BE2C (cell line): Measurements from ENCODE around the gene EMID1.

Source experiments
- DNase-seq: peaks from one replicate; pipeline ENCODE4 v3.0.0-alpha.2; 2020
- H3K27me3 ChIP-seq: fragments of 250-450 bp; sonication (Bioruptor Pico); 2 replicates; pipeline ENCODE4 v1.5.1; 2020; ENCODE audit warnings: mild to moderate bottlenecking
- H3K36me3 ChIP-seq: fragments of 250-450 bp; sonication (Bioruptor Pico); 2 replicates; pipeline ENCODE4 v1.5.1; 2020; ENCODE audit warnings: mild to moderate bottlenecking
- H3K4me1 ChIP-seq: fragments of 250-450 bp; sonication (Bioruptor Pico); 2 replicates; pipeline ENCODE4 v1.5.1; 2020
- H3K4me3 ChIP-seq: 2 replicates; pipeline ENCODE4 v1.5.1; 2011; ENCODE audit warnings: low read depth, low read length
- H3K9me3 ChIP-seq: fragments of 250-450 bp; sonication (Bioruptor Pico); 2 replicates; pipeline ENCODE4 v1.5.1; 2020
- CTCF ChIP-seq: IDR thresholded peaks from 2 replicates; pipeline ENCODE4 v1.5.1; 2012; ENCODE audit warnings: mild to moderate bottlenecking, low read depth, low read length

Gene EMID1

GRCh38 chr22:29298641-29299040, 92.9 kb downstream of the EMID1 start:
- Histone ChIP-seq H3K4me3 (no peak overlapping the region), H3K9me3 (no peaks in the 10 kb centered on the region), H3K4me1 (no peaks in the 10 kb centered on the region), H3K27me3 (no peaks in the 10 kb centered on the region), H3K36me3 (peaks cover 77% of the 10 kb centered on the region)
- no peak for TF ChIP-seq CTCF
- no peak for DNase-seq

- no peaks in the 10 kb centered on the region for H3K27me3 ChIP-seq
- peaks cover 70% of the 10 kb centered on the region for H3K36me3 ChIP-seq
- DNase-seq: no peak
- no peaks in the 10 kb centered on the region for H3K9me3 ChIP-seq
- H3K4me1 ChIP-seq: no peaks in the 10 kb centered on the region
- no peak overlapping the region for H3K4me3 ChIP-seq
- no peak for TF ChIP-seq CTCF
Observed at GRCh38 chr22:29299136-29299900, 93.6 kb downstream of the EMID1 start.

- Histone ChIP-seq H3K4me3 (no peak overlapping the region), H3K4me1 (no peaks in the 10 kb centered on the region), H3K9me3 (no peaks in the 10 kb centered on the region), H3K27me3 (no peaks in the 10 kb centered on the region), H3K36me3 (peaks cover 59% of the 10 kb centered on the region)
- DNase-seq: no peak
- TF ChIP-seq CTCF: no peak
Observed at GRCh38 chr22:29300467-29300806, 94.7 kb downstream of the EMID1 start.

GRCh38 chr22:29300807-29301601, 95.3 kb downstream of the EMID1 start:
- Histone ChIP-seq H3K9me3 (no peaks in the 10 kb centered on the region), H3K27me3 (no peaks in the 10 kb centered on the region), H3K4me3 (no peak overlapping the region), H3K36me3 (peaks cover 53% of the 10 kb centered on the region), H3K4me1 (no peaks in the 10 kb centered on the region)
- TF ChIP-seq CTCF: no peak
- no peak for DNase-seq

GRCh38 chr22:29301716-29302401, 96.2 kb downstream of the EMID1 start:
- TF ChIP-seq CTCF: no peak

GRCh38 chr22:29302402-29302680, 96.6 kb downstream of the EMID1 start:
- TF ChIP-seq CTCF: no peak
- H3K9me3 ChIP-seq: no peaks in the 10 kb centered on the region
- H3K4me1 ChIP-seq: no peaks in the 10 kb centered on the region
- H3K36me3 ChIP-seq: peaks cover 40% of the 10 kb centered on the region
- H3K27me3 ChIP-seq: no peaks in the 10 kb centered on the region
- no peak for DNase-seq
- no peak overlapping the region for H3K4me3 ChIP-seq

More at GRCh38 chr22:29301716-29302401, 96.2 kb downstream of the EMID1 start:
- DNase-seq: no peak
- H3K27me3 ChIP-seq: no peaks in the 10 kb centered on the region
- no peaks in the 10 kb centered on the region for H3K4me1 ChIP-seq
- peaks cover 45% of the 10 kb centered on the region for H3K36me3 ChIP-seq
- H3K4me3 ChIP-seq: no peak overlapping the region
- H3K9me3 ChIP-seq: no peaks in the 10 kb centered on the region
